Adipose tissue (tissue), 3 donors: ENCODE data around the gene AVPR2. TPM values are rescaled to one million over a fixed set of nuclear protein-coding genes. Genes with fewer than 3 reads are reported as not detected.

ENCODE experiments used
- H3K27ac ChIP-seq: one replicate; pipeline ENCODE4 v1.5.1; 2013; ENCODE audit warnings: low read depth, low read length
- WGBS, 3 donors: extraction: QIAGEN DNeasy Blood & Tissue Kit; methylation state at CpG; one replicate each; pipeline ENCODE4 v1.1.7; 2013; 5-methylcytosine and 5-hydroxymethylcytosine counted together
- polyA plus RNA-seq, 3 donors: library from polyadenylated mRNA; stranded (reverse); fragments of 200-250 nt; gene quantifications; one replicate each; pipeline ENCODE4 v1.2.3, GENCODE V29; 2013
- donor health status: healthy with polysubstance abuse.
- donor health status: Bipolar disorder and iron deficiency.
- donor health status: healthy.

Gene AVPR2
- polyA plus RNA-seq, 3 donors: 1.3 to 7.1 (median 5.9) TPM

DNA sequence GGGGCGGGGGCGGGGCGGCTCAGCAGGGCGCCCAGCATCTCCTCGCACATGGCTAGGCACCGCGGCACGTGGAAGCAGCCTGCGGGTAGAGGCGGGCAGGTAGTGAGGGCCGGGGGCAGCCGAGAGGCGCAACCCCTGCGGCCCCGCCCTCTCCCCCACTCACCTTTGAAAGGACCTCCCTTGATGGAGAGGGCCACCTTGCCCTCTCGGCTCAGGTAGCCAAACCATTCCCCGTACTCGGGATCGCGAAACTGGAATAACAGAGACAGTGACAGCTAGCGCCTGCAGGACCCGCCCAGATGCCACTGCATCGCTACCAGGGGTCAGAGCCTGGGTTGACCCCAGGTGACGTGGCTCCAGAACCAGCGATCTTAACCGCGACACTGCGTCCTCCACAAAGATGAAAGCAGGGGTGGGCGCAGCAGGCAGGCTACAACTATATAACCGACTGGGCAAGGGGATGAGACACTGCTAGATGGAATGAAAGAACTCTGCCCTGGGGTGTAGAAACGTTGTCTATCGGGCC, 30.9 kb downstream of the AVPR2 start:
- no peak overlapping the region for H3K27ac ChIP-seq
- WGBS, 3 donors: 16 to 25% (median 18%) methylated on average over 14 to 30 of the region's 32 CpGs

- 89 to 95% (median 94%) methylated on average over 3 of the region's 3 CpGs for WGBS, 3 donors
These were observed 32.6 kb downstream of the AVPR2 start for GRCh38 chrX:153937056-153937455.

DNA sequence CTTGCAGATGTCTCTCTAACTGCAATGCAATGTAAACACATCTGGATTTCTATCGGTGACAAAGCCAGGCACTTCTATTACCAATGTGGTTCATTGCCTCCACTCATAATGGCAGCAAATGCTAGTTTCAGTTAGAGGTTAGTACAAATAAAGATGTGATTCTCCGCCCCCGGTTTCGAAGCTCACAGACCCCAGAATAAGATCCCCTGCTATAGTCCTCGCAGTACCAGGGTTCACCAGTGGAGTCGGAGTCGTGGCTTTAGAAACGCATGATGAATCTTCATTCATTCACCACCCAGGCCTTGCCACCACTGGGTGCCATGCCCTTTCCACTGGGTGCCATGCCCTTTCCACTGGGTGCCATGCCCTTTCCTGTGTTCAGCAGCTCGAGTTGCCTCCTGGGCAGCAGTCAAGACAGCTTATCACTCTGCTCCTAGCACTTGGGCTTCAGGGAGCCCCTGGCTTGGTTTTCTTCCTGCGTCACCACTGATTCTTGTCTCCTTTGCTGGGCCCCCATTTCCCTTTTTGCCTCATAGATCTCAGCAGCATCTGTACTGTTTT, 33.8 kb downstream of the AVPR2 start:
- 77 to 83% (median 78%) methylated on average over 10 of the region's 10 CpGs for WGBS, 3 donors
- no peak overlapping the region for H3K27ac ChIP-seq

More at GRCh38 chrX:153937056-153937455, 32.6 kb downstream of the AVPR2 start:
- no peak overlapping the region for H3K27ac ChIP-seq

- 63 to 82% (median 67%) methylated on average over 7 of the region's 7 CpGs for WGBS, 3 donors
- no peak overlapping the region for H3K27ac ChIP-seq
These were observed 35.1 kb downstream of the AVPR2 start for GRCh38 chrX:153939573-153939972.

- WGBS, 3 donors: 27 to 71% (median 28%) methylated on average over 15 to 23 of the region's 23 CpGs
- H3K27ac ChIP-seq: no peak overlapping the region
These were observed 37.1 kb downstream of the AVPR2 start for GRCh38 chrX:153941336-153942252.

- WGBS, 3 donors: 20 to 26% (median 20%) methylated on average over 21 to 31 of the region's 31 CpGs
- no peak within 1 kb of the TSS for H3K27ac ChIP-seq
These were observed 39.8 kb downstream of the AVPR2 start, which contains the start of gene RENBP for GRCh38 chrX:153944140-153944799. TSS of gene RENBP (minus strand) at chrX:153944643. CDS start at chrX:153944610, 33 bp downstream.

- WGBS, 3 donors: 40 to 66% (median 50%) methylated on average over 2 to 6 of the region's 6 CpGs
- H3K27ac ChIP-seq: no peak overlapping the region
These were observed 40.3 kb downstream of the AVPR2 start for GRCh38 chrX:153944800-153945150.

- 83 to 86% (median 84%) methylated on average over 17 to 24 of the region's 24 CpGs for WGBS, 3 donors
- no peak overlapping the region for H3K27ac ChIP-seq
These were observed 41.8 kb downstream of the AVPR2 start for GRCh38 chrX:153945956-153946943.

DNA sequence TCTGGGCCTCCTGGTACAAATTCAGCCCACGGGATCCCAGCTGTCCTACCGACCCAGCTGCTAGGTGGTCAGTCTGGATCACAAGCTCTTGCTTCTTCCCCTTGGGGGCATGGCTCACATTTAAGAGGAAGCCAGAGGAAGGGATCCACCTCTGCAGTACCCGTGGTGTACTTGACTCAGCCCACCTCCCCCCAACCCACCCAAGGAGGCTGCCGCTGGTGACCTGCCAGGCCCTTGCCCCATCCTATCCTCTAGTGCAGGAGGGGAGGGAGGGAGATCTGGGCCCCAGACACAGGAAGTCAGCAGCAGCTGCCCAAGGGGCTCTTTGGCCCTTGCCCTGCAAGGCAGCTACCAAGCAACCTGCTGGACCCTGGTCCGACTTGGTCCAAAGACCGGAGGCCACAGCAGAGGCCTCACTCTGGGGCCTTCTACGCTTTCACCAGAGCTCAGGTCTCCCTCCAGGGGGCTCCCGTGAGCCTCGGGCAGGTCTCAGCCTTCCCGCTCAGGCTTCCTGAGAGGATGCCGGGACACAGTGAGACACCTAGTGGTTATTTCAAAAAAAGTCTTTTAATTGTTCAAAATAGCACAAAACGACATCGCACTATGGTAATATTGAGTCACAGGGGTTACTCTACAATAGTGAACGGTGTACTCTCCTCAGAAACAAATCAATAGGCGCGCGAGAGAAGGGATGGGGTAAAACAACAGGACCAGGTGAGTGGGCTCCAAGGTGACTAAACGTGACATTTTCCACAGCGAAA, 42.7 kb downstream of the AVPR2 start:
- no peak overlapping the region for H3K27ac ChIP-seq

GRCh38 chrX:153948002-153948466, 43.6 kb downstream of the AVPR2 start:
- 53 to 66% (median 57%) methylated on average over 2 to 10 of the region's 10 CpGs for WGBS, 3 donors

More for the DNA sequence above, 42.7 kb downstream of the AVPR2 start:
- 33 to 50% (median 37%) methylated on average over 17 to 19 of the region's 19 CpGs for WGBS, 3 donors

GRCh38 chrX:153948847-153949805, 44.7 kb downstream of the AVPR2 start:
- no peak overlapping the region for H3K27ac ChIP-seq
- WGBS, 3 donors: 45 to 78% (median 72%) methylated on average over 15 to 30 of the region's 30 CpGs

More at GRCh38 chrX:153948002-153948466, 43.6 kb downstream of the AVPR2 start:
- H3K27ac ChIP-seq: no peak overlapping the region

DNA sequence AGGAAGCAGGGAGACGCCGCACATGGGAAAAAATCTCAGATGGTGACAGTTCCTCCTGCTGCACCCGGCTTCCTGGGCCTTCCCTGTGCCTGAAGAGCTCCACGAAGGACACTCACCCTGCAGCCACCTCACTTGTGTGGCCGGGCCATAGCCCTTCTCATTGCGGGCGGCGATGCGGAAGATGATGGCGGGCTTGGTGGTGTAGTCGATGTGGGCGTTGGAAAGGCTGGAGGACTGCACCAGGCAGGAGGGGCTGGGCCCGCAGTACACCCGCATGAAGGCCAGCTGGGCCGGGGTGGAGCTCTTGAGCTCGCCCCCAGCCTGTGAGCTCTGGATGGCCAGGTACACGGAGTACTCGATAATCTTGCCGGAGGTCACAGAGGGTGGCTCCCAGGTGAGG, 45.7 kb downstream of the AVPR2 start:
- 85 to 94% (median 89%) methylated on average over 15 to 19 of the region's 19 CpGs for WGBS, 3 donors
- H3K27ac ChIP-seq: no peak overlapping the region

GRCh38 chrX:153951683-153952372, 47.4 kb downstream of the AVPR2 start:
- WGBS, 3 donors: 95 to 97% (median 96%) methylated on average over 19 to 28 of the region's 28 CpGs
- no peak overlapping the region for H3K27ac ChIP-seq

GRCh38 chrX:153952373-153953026, 48.0 kb downstream of the AVPR2 start:
- no peak overlapping the region for H3K27ac ChIP-seq

GRCh38 chrX:153953342-153953830, 48.9 kb downstream of the AVPR2 start:
- no peak overlapping the region for H3K27ac ChIP-seq
- 26 to 33% (median 26%) methylated on average over 27 to 33 of the region's 33 CpGs for WGBS, 3 donors

More at GRCh38 chrX:153952373-153953026, 48.0 kb downstream of the AVPR2 start:
- WGBS, 3 donors: 90 to 96% (median 92%) methylated on average over 24 to 32 of the region's 32 CpGs
